Measurements from ENCODE around the gene PHF24. TPM values are rescaled to one million over a fixed set of nuclear protein-coding genes. Genes with fewer than 3 reads are reported as not detected.
"Not testable (repeated sequence)": the region's sequence is repeated elsewhere in the genome, so short reads cannot be mapped to it uniquely, and the experiment has no call there.

Gene PHF24
- total and polyA plus RNA-seq, 4 donors, result 7.7 to 48.6 (median 41.0) TPM

DNA sequence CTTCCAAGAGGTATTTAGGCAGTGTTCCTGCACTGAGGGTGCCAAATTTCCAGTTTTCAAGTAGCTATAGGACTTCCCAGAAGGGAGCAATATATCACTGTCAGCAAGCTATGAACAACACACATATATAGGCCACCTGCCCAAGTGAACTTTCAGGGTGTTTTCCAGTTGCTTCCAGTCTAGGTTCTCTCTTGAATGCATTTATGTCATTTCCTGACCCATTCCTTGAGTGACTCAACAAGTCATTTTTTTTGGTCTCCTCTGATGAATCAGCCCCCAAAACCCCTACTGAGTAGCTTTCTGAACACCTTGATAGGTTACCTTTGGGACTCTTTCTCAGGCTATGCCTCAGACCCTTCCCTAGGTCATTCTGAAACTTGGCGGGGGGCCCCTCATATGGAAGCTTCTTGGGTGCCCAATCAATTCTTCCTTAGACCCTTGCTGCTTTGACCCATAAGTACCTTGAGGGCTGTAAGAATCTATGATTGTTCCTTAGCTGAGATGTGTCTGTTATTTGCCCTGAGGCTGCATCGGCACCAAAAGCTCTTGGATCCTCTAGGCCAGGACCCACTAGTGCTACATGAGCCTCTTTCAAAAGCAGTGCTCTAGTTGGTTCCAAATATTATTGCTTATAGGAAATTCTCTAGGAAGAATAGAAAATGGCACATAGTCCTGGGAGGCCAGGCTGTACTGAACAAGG is 43.9 kb downstream of the PHF24 start:
- Histone ChIP-seq H3K4me1 (ENCODE audit: control insufficient read depth, insufficient read depth, low read length) (no peaks in the 10 kb centered on the region), H3K9me3 (ENCODE audit: control insufficient read depth, insufficient read depth, low read length) (no peaks in the 10 kb centered on the region), H3K27me3 (ENCODE audit: control insufficient read depth, insufficient read depth, low read length) (no peaks in the 10 kb centered on the region), H3K4me3 (ENCODE audit: low read depth, low read length) (no peak overlapping the region), H3K27ac (ENCODE audit: low read depth, low read length) (no peak overlapping the region), H3K36me3 (ENCODE audit: control insufficient read depth, insufficient read depth, low read length) (peaks cover 14% of the 10 kb centered on the region)
- no peak for DNase-seq (ENCODE audit: low read depth in 4 of 6, low spot score in 6 of 6)
- WGBS (ENCODE audit: insufficient coverage), result 86% methylated on average over 1 of the region's 2 CpGs

DNA sequence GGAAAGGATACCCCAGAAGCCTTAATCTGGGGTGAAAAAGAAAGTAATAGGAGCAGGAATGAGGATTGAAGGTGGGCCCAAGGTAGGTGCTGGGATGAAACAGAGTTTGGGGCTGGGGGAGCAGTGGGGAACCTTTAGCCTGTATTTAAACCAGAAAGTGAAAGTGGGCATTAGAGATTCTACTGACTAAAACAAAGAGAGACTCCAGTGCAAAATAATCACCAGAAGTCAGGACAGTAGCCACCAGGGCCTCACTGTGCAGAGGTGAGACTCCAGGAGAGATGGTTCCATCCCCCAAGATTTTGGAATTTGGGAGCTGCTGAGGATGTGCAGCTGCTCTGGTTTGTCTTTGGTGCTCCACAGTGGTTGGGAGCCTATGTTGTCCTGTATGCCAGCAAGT is 44.5 kb downstream of the PHF24 start:
- H3K27ac ChIP-seq (ENCODE audit: low read depth, low read length), result no peak overlapping the region
- DNase-seq (ENCODE audit: low read depth in 4 of 6, low spot score in 6 of 6), result no peak
- no peak overlapping the region for H3K4me3 ChIP-seq (ENCODE audit: low read depth, low read length)
- no peaks in the 10 kb centered on the region for H3K9me3 ChIP-seq (ENCODE audit: control insufficient read depth, insufficient read depth, low read length)
- no peaks in the 10 kb centered on the region for H3K27me3 ChIP-seq (ENCODE audit: control insufficient read depth, insufficient read depth, low read length)
- peaks cover 7% of the 10 kb centered on the region for H3K36me3 ChIP-seq (ENCODE audit: control insufficient read depth, insufficient read depth, low read length)
- no peaks in the 10 kb centered on the region for H3K4me1 ChIP-seq (ENCODE audit: control insufficient read depth, insufficient read depth, low read length)

DNA sequence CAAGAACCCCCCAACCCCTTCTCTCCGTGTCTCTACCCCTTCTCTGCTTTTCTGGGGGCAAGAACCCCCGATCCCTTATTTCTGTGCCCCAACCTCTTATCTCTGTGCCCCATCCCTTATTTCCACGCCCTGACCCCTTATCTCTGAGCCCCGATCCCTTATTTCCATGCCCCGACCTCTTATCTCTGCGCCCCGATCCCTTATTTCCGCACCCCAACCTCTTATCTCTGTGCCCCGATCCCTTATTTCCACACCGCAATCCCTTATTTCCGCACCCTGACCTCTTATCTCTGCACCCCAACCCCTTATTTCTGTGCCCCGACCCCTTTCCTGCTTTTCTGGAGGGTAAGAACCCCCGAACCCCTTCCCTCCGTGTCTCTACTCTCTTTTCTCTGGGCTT is 46.2 kb downstream of the PHF24 start:
- H3K4me3 ChIP-seq (ENCODE audit: low read depth, low read length); H3K27ac ChIP-seq (ENCODE audit: low read depth, low read length); H3K27me3 ChIP-seq (ENCODE audit: control insufficient read depth, insufficient read depth, low read length); DNase-seq (ENCODE audit: low read depth in 4 of 6, low spot score in 6 of 6); H3K36me3 ChIP-seq (ENCODE audit: control insufficient read depth, insufficient read depth, low read length); H3K9me3 ChIP-seq (ENCODE audit: control insufficient read depth, insufficient read depth, low read length); H3K4me1 ChIP-seq (ENCODE audit: control insufficient read depth, insufficient read depth, low read length): not testable (repeated sequence)
- 95% methylated on average over 14 of the region's 14 CpGs for WGBS (ENCODE audit: insufficient coverage)

- H3K36me3 ChIP-seq (ENCODE audit: control insufficient read depth, insufficient read depth, low read length), result peaks cover 17% of the 10 kb centered on the region
- H3K4me1 ChIP-seq (ENCODE audit: control insufficient read depth, insufficient read depth, low read length), result no peaks in the 10 kb centered on the region
- no peak overlapping the region for H3K4me3 ChIP-seq (ENCODE audit: low read depth, low read length)
- H3K9me3 ChIP-seq (ENCODE audit: control insufficient read depth, insufficient read depth, low read length), result peaks cover 4% of the 10 kb centered on the region
- DNase-seq (ENCODE audit: low read depth in 4 of 6, low spot score in 6 of 6), result no peak
- H3K27ac ChIP-seq (ENCODE audit: low read depth, low read length), result no peak overlapping the region
- WGBS (ENCODE audit: insufficient coverage), result 84% methylated on average over 3 of the region's 3 CpGs
- H3K27me3 ChIP-seq (ENCODE audit: control insufficient read depth, insufficient read depth, low read length), result no peaks in the 10 kb centered on the region
These were observed 52.4 kb downstream of the PHF24 start for GRCh38 chr9:35010351-35010958.

- no peak for DNase-seq (ENCODE audit: low read depth in 4 of 6, low spot score in 6 of 6)
- H3K36me3 ChIP-seq (ENCODE audit: control insufficient read depth, insufficient read depth, low read length), result peaks cover 17% of the 10 kb centered on the region
- H3K4me1 ChIP-seq (ENCODE audit: control insufficient read depth, insufficient read depth, low read length), result no peaks in the 10 kb centered on the region
- H3K27me3 ChIP-seq (ENCODE audit: control insufficient read depth, insufficient read depth, low read length), result no peaks in the 10 kb centered on the region
- no peak overlapping the region for H3K27ac ChIP-seq (ENCODE audit: low read depth, low read length)
- no CpG with 5 or more reads among the region's 2 CpGs for WGBS (ENCODE audit: insufficient coverage)
- H3K4me3 ChIP-seq (ENCODE audit: low read depth, low read length), result no peak overlapping the region
- H3K9me3 ChIP-seq (ENCODE audit: control insufficient read depth, insufficient read depth, low read length), result peaks cover 4% of the 10 kb centered on the region
These were observed 56.4 kb downstream of the PHF24 start for GRCh38 chr9:35014517-35014916.

- not testable (repeated sequence) for H3K9me3 ChIP-seq (ENCODE audit: control insufficient read depth, insufficient read depth, low read length); DNase-seq (ENCODE audit: low read depth in 4 of 6, low spot score in 6 of 6)
These were observed 65.4 kb downstream of the PHF24 start for GRCh38 chr9:35023443-35023842.

GRCh38 chr9:35026671-35027070 is 68.6 kb downstream of the PHF24 start:
- H3K4me1 ChIP-seq (ENCODE audit: control insufficient read depth, insufficient read depth, low read length), result no peaks in the 10 kb centered on the region
- H3K36me3 ChIP-seq (ENCODE audit: control insufficient read depth, insufficient read depth, low read length), result peaks cover 3% of the 10 kb centered on the region
- H3K4me3 ChIP-seq (ENCODE audit: low read depth, low read length), result no peak overlapping the region
- no peaks in the 10 kb centered on the region for H3K27me3 ChIP-seq (ENCODE audit: control insufficient read depth, insufficient read depth, low read length)
- peak in 1 of 6 donors; percentile 29 for DNase-seq (ENCODE audit: low read depth in 4 of 6, low spot score in 6 of 6)
- H3K9me3 ChIP-seq (ENCODE audit: control insufficient read depth, insufficient read depth, low read length), result no peaks in the 10 kb centered on the region
- 100% methylated on average over 1 of the region's 3 CpGs for WGBS (ENCODE audit: insufficient coverage)
- H3K27ac ChIP-seq (ENCODE audit: low read depth, low read length), result no peak overlapping the region

More at GRCh38 chr9:35023443-35023842, 65.4 kb downstream of the PHF24 start:
- not testable (repeated sequence) for H3K36me3 ChIP-seq (ENCODE audit: control insufficient read depth, insufficient read depth, low read length); H3K27ac ChIP-seq (ENCODE audit: low read depth, low read length); H3K4me3 ChIP-seq (ENCODE audit: low read depth, low read length); H3K27me3 ChIP-seq (ENCODE audit: control insufficient read depth, insufficient read depth, low read length); H3K4me1 ChIP-seq (ENCODE audit: control insufficient read depth, insufficient read depth, low read length)
- 82% methylated on average over 5 of the region's 5 CpGs for WGBS (ENCODE audit: insufficient coverage)

DNA sequence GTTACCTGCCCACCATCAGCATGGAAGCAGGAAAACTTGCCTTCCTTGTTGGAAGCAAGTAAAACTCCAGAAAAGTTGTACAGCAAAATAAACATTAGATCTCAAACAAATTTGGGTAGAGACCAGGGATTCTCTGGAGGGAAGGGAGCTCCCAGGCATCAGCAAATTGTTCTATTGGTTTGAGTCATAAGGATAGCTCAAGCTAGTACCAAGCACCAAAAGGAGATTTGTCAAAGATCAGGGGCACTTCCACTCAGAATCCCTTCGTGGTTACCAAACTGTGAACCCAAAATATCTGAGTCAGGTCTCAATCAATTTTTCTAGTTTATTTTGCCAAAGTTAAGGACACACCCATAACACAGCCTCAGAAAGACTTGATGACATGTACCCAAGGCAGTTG is 69.3 kb downstream of the PHF24 start:
- H3K27ac ChIP-seq (ENCODE audit: low read depth, low read length), result no peak overlapping the region
- H3K9me3 ChIP-seq (ENCODE audit: control insufficient read depth, insufficient read depth, low read length), result no peaks in the 10 kb centered on the region
- 89% methylated on average over 1 of the region's 1 CpG for WGBS (ENCODE audit: insufficient coverage)
- no peaks in the 10 kb centered on the region for H3K27me3 ChIP-seq (ENCODE audit: control insufficient read depth, insufficient read depth, low read length)
- H3K4me3 ChIP-seq (ENCODE audit: low read depth, low read length), result no peak overlapping the region
- H3K4me1 ChIP-seq (ENCODE audit: control insufficient read depth, insufficient read depth, low read length), result no peaks in the 10 kb centered on the region
- DNase-seq (ENCODE audit: low read depth in 4 of 6, low spot score in 6 of 6), result no peak
- peaks cover 5% of the 10 kb centered on the region for H3K36me3 ChIP-seq (ENCODE audit: control insufficient read depth, insufficient read depth, low read length)

- Histone ChIP-seq H3K36me3 (ENCODE audit: control insufficient read depth, insufficient read depth, low read length) (peaks cover 7% of the 10 kb centered on the region), H3K4me3 (ENCODE audit: low read depth, low read length) (no peak overlapping the region), H3K27ac (ENCODE audit: low read depth, low read length) (no peak overlapping the region), H3K27me3 (ENCODE audit: control insufficient read depth, insufficient read depth, low read length) (no peaks in the 10 kb centered on the region), H3K9me3 (ENCODE audit: control insufficient read depth, insufficient read depth, low read length) (no peaks in the 10 kb centered on the region), H3K4me1 (ENCODE audit: control insufficient read depth, insufficient read depth, low read length) (no peaks in the 10 kb centered on the region)
- no peak for DNase-seq (ENCODE audit: low read depth in 4 of 6, low spot score in 6 of 6)
- WGBS (ENCODE audit: insufficient coverage), result no CpG with 5 or more reads among the region's 1 CpG
These were observed 69.8 kb downstream of the PHF24 start for GRCh38 chr9:35027860-35028259.

DNA sequence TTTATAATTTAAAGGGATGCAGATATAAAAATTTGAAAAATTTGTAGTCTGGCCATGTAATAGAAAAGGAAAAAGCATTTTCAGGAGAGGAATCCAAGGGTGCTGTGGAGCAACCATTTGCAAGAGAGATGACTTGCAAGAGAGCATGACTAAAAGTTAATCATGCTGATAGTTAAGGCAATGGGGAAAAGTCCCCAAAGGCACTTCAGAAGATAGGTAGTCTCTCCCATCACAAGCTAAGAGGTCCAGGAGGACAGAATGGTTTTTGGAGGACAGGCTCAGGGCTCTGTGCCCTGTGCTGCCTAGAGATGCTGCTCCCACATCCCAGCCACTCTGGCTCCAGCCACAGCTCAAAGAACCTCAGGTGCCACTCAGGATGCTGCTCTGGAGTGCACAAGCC is 70.3 kb downstream of the PHF24 start:
- Histone ChIP-seq H3K27ac (ENCODE audit: low read depth, low read length) (no peak overlapping the region), H3K36me3 (ENCODE audit: control insufficient read depth, insufficient read depth, low read length) (peaks cover 7% of the 10 kb centered on the region), H3K9me3 (ENCODE audit: control insufficient read depth, insufficient read depth, low read length) (no peaks in the 10 kb centered on the region), H3K27me3 (ENCODE audit: control insufficient read depth, insufficient read depth, low read length) (no peaks in the 10 kb centered on the region), H3K4me3 (ENCODE audit: low read depth, low read length) (no peak overlapping the region), H3K4me1 (ENCODE audit: control insufficient read depth, insufficient read depth, low read length) (no peaks in the 10 kb centered on the region)
- no peak for DNase-seq (ENCODE audit: low read depth in 4 of 6, low spot score in 6 of 6)

All from spinal cord (tissue), 10 donors.